Esophagus squamous epithelium (tissue), 5 donors: ENCODE results near the gene MAD2L1BP. TPM values are rescaled to one million over a fixed set of nuclear protein-coding genes. Genes with fewer than 3 reads are reported as not detected.

Experiments
- DNase-seq: peaks from one replicate; lab custom pipeline; 2025; lab: John Stamatoyannopoulos, UW
- H3K27ac ChIP-seq, 4 donors: fragments of 200-600 bp; sonication (generic); one replicate each; pipeline ENCODE4 v1.5.1; 2016 to 2019; ENCODE audit warnings: mild to moderate bottlenecking in 1 of 4
- H3K27me3 ChIP-seq, 4 donors: fragments of 200-600 bp; sonication (generic); 1 replicate in 3 of 4; 2 replicates in 1 of 4; pipeline versions ENCODE4 v1.5.1 to v1.6.0; 2017 to 2021; ENCODE audit warnings: antibody characterized with exemption in 1 of 4
- H3K36me3 ChIP-seq, 3 donors: fragments of 200-600 bp; sonication (generic); one replicate each; pipeline ENCODE4 v1.5.1; 2016 to 2019
- H3K4me1 ChIP-seq, 3 donors: fragments of 200-600 bp; sonication (generic); one replicate each; pipeline ENCODE4 v1.5.1; 2017 to 2019
- H3K4me3 ChIP-seq, 4 donors: fragments of 200-600 bp; sonication (generic); 1 replicate in 3 of 4; 2 replicates in 1 of 4; pipeline ENCODE4 v1.5.1; 2016 to 2019; ENCODE audit warnings: mild to moderate bottlenecking in 2 of 4, moderate library complexity in 1 of 4
- H3K9me3 ChIP-seq, 3 donors: fragments of 200-600 bp; sonication (generic); one replicate each; pipeline ENCODE4 v1.5.1; 2016 to 2019
- POLR2A ChIP-seq, 4 donors: fragments of 450-650 bp; IDR thresholded peaks; one replicate each; pipeline ENCODE4 v1.6.1; 2017; ENCODE audit warnings: antibody characterized with exemption in 4 of 4, mild to moderate bottlenecking in 4 of 4, moderate library complexity in 3 of 4
- WGBS, 2 donors: methylation state at CpG; one replicate each; pipeline ENCODE4 v1.1.5; 2018; 5-methylcytosine and 5-hydroxymethylcytosine counted together
- intact Hi-C: fragments of 100-400 bp; cut with DNase I; formaldehyde crosslinking; loops from one replicate; pipeline ENCODE4 v1.15.0; 2022
- total RNA-seq, 4 donors: library from RNA; depleted of rRNA; stranded (reverse); fragments of >200 nt; gene quantifications; one replicate each; pipeline ENCODE4 v1.1.0, GENCODE V29; 2016
- TF ChIP-seq, protein P1 (sequence below), 6 experiments: fragments of 450-650 bp in 4 of 6; fragments of 200-600 bp in 2 of 6; sonication (generic) in 2 of 6; IDR thresholded peaks; one replicate each; pipeline ENCODE4 v1.5.1; 2016 to 2019; ENCODE audit warnings: antibody characterized with exemption in 6 of 6, mild to moderate bottlenecking in 4 of 6, moderate library complexity in 4 of 6
- donor health status: DM: yes; HTN: yes; CAD: no.

Gene MAD2L1BP
- total RNA-seq, 4 donors from 2014 or later = 14.4 to 31.9 (median 22.7) TPM

DNA sequence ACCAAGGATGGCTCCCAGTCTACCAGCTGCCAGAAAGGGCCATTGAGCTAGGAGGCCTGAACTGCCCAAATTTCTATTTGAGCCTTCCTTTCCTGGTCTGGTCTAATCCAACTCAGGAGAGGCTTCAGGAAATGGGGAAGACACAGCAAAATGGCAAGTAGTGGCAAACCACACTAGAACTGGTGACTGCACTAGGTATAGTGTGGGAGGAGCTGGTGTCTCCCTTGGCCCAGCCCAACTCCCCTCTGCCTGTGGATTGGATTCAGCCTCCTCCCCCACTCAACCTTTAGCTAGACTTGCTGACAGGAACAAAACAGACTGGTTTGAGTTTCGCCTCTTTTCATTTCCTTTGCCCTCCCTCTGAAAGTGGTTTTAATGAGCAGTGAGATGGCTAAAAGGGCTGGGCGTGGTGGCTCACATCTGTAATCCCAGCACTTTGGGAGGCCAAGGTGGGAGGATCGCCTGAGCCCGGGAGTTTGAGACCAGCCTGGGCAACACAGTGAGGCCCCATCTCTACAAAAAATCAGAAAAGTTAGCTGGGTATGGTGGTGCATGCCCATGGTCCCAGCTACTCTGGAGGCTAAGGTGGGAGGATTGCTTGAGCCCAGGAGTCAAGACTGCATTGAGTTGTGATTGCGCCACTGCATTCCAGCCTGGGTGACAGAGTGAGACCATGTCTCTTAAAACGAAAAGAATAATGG lies 34.4 kb downstream of the MAD2L1BP start:
- peaks cover 14 to 53% (median 18%) of the 10 kb centered on the region in 3 donors for H3K36me3 ChIP-seq
- peaks cover 29 to 71% (median 39%) of the 10 kb centered on the region in 3 donors for H3K4me1 ChIP-seq
- DNase-seq = no peak
- WGBS, 2 donors = 50 to 63% methylated on average over 2 to 4 of the region's 6 CpGs
- H3K4me3 ChIP-seq = no peak overlapping the region
- H3K27me3 ChIP-seq = no peaks in the 10 kb centered on the region
- intact Hi-C loops = loop anchor here (5.0 kb wide), 2 partner anchors 97 to 407 kb away; no protein-coding TSS in a partner anchor
- TF ChIP-seq, protein P1, sequence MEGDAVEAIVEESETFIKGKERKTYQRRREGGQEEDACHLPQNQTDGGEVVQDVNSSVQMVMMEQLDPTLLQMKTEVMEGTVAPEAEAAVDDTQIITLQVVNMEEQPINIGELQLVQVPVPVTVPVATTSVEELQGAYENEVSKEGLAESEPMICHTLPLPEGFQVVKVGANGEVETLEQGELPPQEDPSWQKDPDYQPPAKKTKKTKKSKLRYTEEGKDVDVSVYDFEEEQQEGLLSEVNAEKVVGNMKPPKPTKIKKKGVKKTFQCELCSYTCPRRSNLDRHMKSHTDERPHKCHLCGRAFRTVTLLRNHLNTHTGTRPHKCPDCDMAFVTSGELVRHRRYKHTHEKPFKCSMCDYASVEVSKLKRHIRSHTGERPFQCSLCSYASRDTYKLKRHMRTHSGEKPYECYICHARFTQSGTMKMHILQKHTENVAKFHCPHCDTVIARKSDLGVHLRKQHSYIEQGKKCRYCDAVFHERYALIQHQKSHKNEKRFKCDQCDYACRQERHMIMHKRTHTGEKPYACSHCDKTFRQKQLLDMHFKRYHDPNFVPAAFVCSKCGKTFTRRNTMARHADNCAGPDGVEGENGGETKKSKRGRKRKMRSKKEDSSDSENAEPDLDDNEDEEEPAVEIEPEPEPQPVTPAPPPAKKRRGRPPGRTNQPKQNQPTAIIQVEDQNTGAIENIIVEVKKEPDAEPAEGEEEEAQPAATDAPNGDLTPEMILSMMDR (IDR thresholded peaks at IDR 0.05) = no peak
- TF ChIP-seq POLR2A (IDR thresholded peaks at IDR 0.05) = no peak
- peak overlapping the region; percentile 67 to 84 (median 73) for H3K27ac ChIP-seq
- H3K9me3 ChIP-seq = no peaks in the 10 kb centered on the region

DNA sequence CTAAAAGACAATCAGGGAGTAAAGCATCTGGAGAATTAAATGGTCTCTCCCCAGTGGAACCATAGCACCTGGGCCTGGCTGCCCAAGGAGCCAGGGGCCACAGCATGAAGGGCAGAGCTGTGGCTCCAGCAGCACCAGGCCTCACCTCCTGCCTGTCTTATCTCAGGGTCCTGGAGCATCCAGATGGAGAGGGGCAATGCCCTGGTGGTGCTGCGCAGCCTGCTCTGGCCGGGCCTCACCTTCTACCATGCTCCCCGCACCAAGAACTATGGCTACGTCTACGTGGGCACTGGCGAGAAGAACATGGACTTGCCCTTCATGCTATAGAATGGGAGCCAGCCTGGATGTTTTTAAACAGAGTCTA lies 35.0 kb downstream of the MAD2L1BP start:
- peak overlapping the region; percentile 40 to 84 (median 73) for H3K27ac ChIP-seq
- no peaks in the 10 kb centered on the region for H3K27me3 ChIP-seq
- peaks cover 29 to 71% (median 39%) of the 10 kb centered on the region in 3 donors for H3K4me1 ChIP-seq
- H3K4me3 ChIP-seq = no peak overlapping the region
- H3K9me3 ChIP-seq = no peaks in the 10 kb centered on the region
- WGBS, 2 donors = 94 to 97% methylated on average over 5 to 6 of the region's 6 CpGs
- peaks cover 14 to 58% (median 22%) of the 10 kb centered on the region in 3 donors for H3K36me3 ChIP-seq
- intact Hi-C loops = no loop called here
- TF ChIP-seq, protein P1 (IDR thresholded peaks at IDR 0.05) = no peak
- TF ChIP-seq POLR2A (IDR thresholded peaks at IDR 0.05) = no peak
- no peak for DNase-seq

DNA sequence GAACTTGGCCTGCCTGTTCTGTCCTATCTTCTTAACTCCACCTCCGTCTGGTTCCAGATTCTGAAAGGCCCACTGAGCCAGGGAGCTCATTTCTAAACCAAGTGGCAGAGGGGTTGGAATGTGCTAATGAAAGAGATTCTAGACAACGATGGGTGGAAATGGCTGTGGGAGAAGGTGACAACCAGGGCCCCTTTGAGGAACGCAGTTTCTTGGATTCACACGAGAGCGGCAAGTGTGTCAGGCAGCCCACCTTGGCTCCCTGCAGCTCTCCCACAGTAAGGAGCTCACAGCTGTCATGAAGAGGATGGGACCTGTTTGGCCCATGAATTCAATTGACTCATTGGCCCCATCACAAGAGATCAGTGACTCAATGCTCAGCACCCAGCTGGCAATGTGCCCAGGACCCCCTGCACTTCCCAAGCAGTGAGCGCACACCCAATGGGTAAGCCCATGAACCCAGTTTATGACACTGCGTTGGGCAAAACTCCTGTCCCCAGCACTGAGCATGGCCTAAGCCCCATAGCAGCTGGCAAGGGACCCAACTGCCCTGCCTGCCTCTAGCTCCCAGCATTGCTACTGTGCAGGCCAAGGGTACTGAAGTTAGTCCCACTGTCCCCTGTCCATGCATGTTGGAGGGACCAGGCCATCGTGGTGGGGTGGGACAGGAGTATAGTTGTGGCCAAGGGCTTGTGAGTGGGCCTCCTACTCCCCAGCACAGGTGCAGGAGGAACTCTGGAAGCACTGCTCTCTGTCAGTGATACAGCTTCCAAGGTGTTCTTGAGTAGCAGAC lies 35.6 kb downstream of the MAD2L1BP start:
- peak overlapping the region in 2 of 4 donors; percentile 46 to 79 for H3K27ac ChIP-seq
- 89 to 95% methylated on average over 4 to 5 of the region's 8 CpGs for WGBS, 2 donors
- no peak for DNase-seq
- H3K27me3 ChIP-seq = no peaks in the 10 kb centered on the region
- H3K9me3 ChIP-seq = no peaks in the 10 kb centered on the region
- peaks cover 29 to 71% (median 39%) of the 10 kb centered on the region in 3 donors for H3K4me1 ChIP-seq
- no peak for TF ChIP-seq POLR2A (IDR thresholded peaks at IDR 0.05)
- TF ChIP-seq, protein P1 (IDR thresholded peaks at IDR 0.05) = no peak
- intact Hi-C loops = no loop called here
- no peak overlapping the region for H3K4me3 ChIP-seq
- peaks cover 14 to 64% (median 22%) of the 10 kb centered on the region in 3 donors for H3K36me3 ChIP-seq

DNA sequence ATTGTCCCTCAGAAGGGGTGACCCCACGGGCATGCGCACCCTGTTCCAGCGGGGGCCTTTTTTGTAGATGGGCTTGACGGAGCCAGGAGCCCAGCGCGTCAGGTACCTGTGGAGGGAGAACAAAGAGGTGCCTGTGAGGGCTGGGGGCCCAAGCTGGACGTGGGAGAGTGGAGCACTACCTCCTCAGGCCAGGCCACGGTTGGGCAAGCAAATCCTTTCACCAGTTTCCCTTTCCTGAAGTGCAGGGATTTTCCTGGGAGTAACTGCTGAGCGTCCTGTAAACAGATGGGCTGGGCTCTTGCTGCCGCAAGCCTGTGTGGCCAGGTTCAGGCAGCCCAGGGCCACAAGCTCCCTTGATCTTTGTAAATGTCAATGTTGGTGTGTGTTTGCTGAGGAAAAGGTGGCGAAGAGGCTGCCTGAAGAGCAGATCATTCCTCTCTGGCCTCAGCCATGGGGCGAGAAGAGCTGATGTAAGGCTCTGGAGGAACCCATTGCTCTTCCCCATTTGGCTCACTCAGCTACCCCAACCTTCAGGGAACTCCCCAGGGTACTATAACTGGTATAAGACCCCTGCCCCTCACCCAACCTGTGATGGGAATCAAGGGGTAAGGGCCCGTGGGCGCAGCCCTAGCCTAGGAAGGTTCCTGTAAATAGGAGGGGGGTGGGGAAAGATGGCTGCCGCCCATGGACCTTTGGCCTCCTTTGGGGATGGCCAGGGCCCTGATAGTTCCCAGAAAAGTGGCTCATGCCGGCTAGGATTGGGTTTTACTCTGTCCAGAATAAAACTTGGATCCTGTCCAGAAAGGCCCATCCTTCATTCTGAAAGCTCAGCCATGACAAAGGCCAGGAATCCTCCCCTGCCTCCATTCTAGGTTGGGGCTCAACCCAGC lies 36.4 kb downstream of the MAD2L1BP start:
- intact Hi-C loops = no loop called here
- Histone ChIP-seq H3K27me3 (no peaks in the 10 kb centered on the region), H3K4me3 (no peak overlapping the region), H3K4me1 (peaks cover 29 to 69% (median 38%) of the 10 kb centered on the region in 3 donors), H3K36me3 (peaks cover 21 to 72% (median 26%) of the 10 kb centered on the region in 3 donors), H3K9me3 (no peaks in the 10 kb centered on the region), H3K27ac (peak overlapping the region in 1 of 4 donors; percentile 46)
- 66 to 85% methylated on average over 5 to 8 of the region's 16 CpGs for WGBS, 2 donors
- DNase-seq = no peak
- TF ChIP-seq, protein P1 (IDR thresholded peaks at IDR 0.05) = no peak
- no peak for TF ChIP-seq POLR2A (IDR thresholded peaks at IDR 0.05)
